ENCODE data around the gene EXOC7. TPM values are rescaled to one million over a fixed set of nuclear protein-coding genes. Genes with fewer than 3 reads are reported as not detected.
A peak's percentile ranks its signal among the peaks of the same experiment; 100 is the strongest.

Gene EXOC7
- total RNA-seq, 1 experiment from 2014 or later = 160 TPM

- Histone ChIP-seq H2BK20ac (ENCODE audit: low read depth, low read length, poor library complexity, severe bottlenecking) (no peak overlapping the region), H4K8ac (replicated peaks; ENCODE audit: insufficient read length, low read depth, low read length) (no peak overlapping the region), H3K79me1 (ENCODE audit: insufficient read depth, low read depth, low read length, poor library complexity, severe bottlenecking) (no peaks in the 10 kb centered on the region), H3K18ac (ENCODE audit: insufficient read length, low read depth, low read length) (no peak overlapping the region), H3T11ph (ENCODE audit: low read length) (no peak overlapping the region), H2BK120ac (ENCODE audit: low read depth, low read length, poor library complexity, severe bottlenecking) (no peak overlapping the region), H3K23ac (ENCODE audit: insufficient read length, low read depth, low read length) (no peak overlapping the region), H3K23me2 (ENCODE audit: insufficient read length, low read depth, low read length, poor library complexity, severe bottlenecking) (peaks cover 44% of the 10 kb centered on the region), H4K5ac (ENCODE audit: insufficient read length, low read depth, low read length) (no peak overlapping the region), H2BK15ac (ENCODE audit: low read depth, low read length) (no peak overlapping the region), H3K14ac (ENCODE audit: insufficient read depth, low read length) (no peak overlapping the region), H2AK5ac (ENCODE audit: insufficient read length, low read length) (no peak overlapping the region), H3K4me1 (ENCODE audit: insufficient read depth, low read length) (peaks cover 24% of the 10 kb centered on the region), H3K4ac (ENCODE audit: low read depth, low read length) (no peak overlapping the region), H3K9me3 (ENCODE audit: control insufficient read depth, low read depth, low read length) (no peaks in the 10 kb centered on the region), H2BK5ac (ENCODE audit: insufficient read length, low read length) (no peak overlapping the region), H4K20me1 (ENCODE audit: control insufficient read depth, insufficient read depth, insufficient read length) (no peaks in the 10 kb centered on the region), H2BK12ac (ENCODE audit: insufficient read length, low read depth, low read length) (no peak overlapping the region), H3K27ac (ENCODE audit: insufficient read length, low read depth, low read length) (no peak overlapping the region), H3K4me2 (ENCODE audit: insufficient read depth, insufficient read length, low read length) (peak overlapping the region; percentile 84), H3K27me3 (ENCODE audit: insufficient read depth, low read length) (peaks cover 45% of the 10 kb centered on the region), H3K79me2 (ENCODE audit: insufficient read depth, low read length) (no peaks in the 10 kb centered on the region), H2AFZ (ENCODE audit: low read length) (no peak overlapping the region), H4K91ac (ENCODE audit: insufficient read length, low read depth, low read length) (no peak overlapping the region), H3K56ac (ENCODE audit: insufficient read length, low read depth, low read length) (no peak overlapping the region), H3K9ac (ENCODE audit: extremely low read depth, insufficient read length, low read length) (no peak overlapping the region)
- WGBS (ENCODE audit: extremely low coverage, insufficient read length, low lambda C conversion rate) = no CpG with 5 or more reads among the region's 78 CpGs
- Mint-ChIP-seq H3K4me1 (peaks cover 65 to 75% of the 10 kb centered on the region in 2 experiments), H3K4me3 (peak overlapping the region; percentile 69 to 86), H3K36me3 (ENCODE audit: insufficient read depth in 1 of 3, low read depth in 3 of 3) (no peaks in the 10 kb centered on the region), H3K27me3 (ENCODE audit: low read depth) (peaks cover 89% of the 10 kb centered on the region), H3K27ac (no peak overlapping the region), H3K9me3 (peaks cover 0 to 1% of the 10 kb centered on the region in 2 experiments; a peak in 2 of 5 replicates)
- peak; percentile 64 for DNase-seq
- TF ChIP-seq CTCF (conservative IDR thresholded peaks at IDR 0.05) = peak; percentile 39; the same call in 1 of the 3 replicates
Measured at GRCh38 chr17:76139801-76140660, 36.4 kb upstream of the EXOC7 start.
